Measurements from ENCODE around the gene HSPBP1. TPM values are rescaled to one million over a fixed set of nuclear protein-coding genes. Genes with fewer than 3 reads are reported as not detected.

Gene HSPBP1
- total and polyA plus RNA-seq, 2 of the 13 experiments (the other 11 are each of a cell fraction or from before 2014, with no cell fraction given), result 22.3 to 33.7 TPM

DNA sequence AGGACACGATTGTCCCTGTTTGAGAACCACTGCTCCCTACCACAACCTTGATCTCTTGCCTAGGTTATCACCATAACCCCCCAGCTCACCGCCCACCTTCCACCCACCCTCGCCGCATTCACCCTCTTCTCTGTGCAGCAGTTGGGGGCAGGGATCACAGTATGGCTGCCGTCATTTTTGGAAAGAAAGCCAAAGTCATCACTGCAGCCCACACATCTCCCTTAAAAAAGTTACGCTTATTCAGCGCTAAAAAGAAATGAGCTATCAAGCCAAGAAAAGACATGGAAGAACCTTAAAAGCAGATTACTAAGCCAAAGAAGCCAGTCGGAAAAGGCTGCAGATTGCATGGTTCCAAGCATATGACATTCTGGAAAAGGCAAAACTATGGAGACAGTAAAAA, 10.6 kb downstream of the HSPBP1 start:
- ATAC-seq (no peak), FAIRE-seq (no peak), DNase-seq (ENCODE audit: low spot score) (no peak)
- H3K9ac ChIP-seq (ENCODE audit: insufficient read depth, low read depth, low read length), result no peak overlapping the region
- WGBS (ENCODE audit: low lambda C conversion rate), result 95% methylated on average over 8 of the region's 8 CpGs
- H4K20me1 ChIP-seq (ENCODE audit: insufficient read depth, low read length), result no peaks in the 10 kb centered on the region
- no peak overlapping the region for H3K27ac ChIP-seq (ENCODE audit: extremely low read length, insufficient read depth, low read length)
- H3K4me2 ChIP-seq (ENCODE audit: low read depth, low read length), result no peak overlapping the region
- ChIA-PET CTCF (ENCODE audit: low intra/inter-chr PET ratio, low total read pairs) (no interaction called here), POLR2A (no interaction called here)
- H2AFZ ChIP-seq (ENCODE audit: low read length), result no peak overlapping the region
- no peak overlapping the region for H3K4me3 ChIP-seq (replicated peaks in 1 of 3; ENCODE audit: insufficient read depth in 1 of 3, low read depth in 2 of 3, low read length in 3 of 3)
- TF ChIP-seq ZNF564 (CRISPR knock-in tag; IDR thresholded peaks at IDR 0.05) (no peak), DDIT3 (CRISPR knock-in tag; IDR thresholded peaks at IDR 0.05) (no peak), ZNF704 (CRISPR knock-in tag; IDR thresholded peaks at IDR 0.05; ENCODE audit: borderline replicate concordance) (no peak), MAFK (conservative IDR thresholded peaks at IDR 0.05 in 1 of 2, IDR thresholded peaks at IDR 0.05 in 1 of 2; ENCODE audit: low read length in 2 of 2) (peak in 1 of 2 experiments; percentile 13; a peak in 1 of 4 replicates)
- in situ Hi-C loops (cut with HindIII; ENCODE audit: extremely low pct_ligation_motif_present, low pct_unique_long_range_greater_than_20kb) (no loop called here), intact Hi-C loops (cut with micrococcal nuclease; ENCODE audit: unreplicated experiment) (no loop called here)
- H3K27me3 ChIP-seq (ENCODE audit: control insufficient read depth in 1 of 2, insufficient read depth in 2 of 2, low read length in 2 of 2), result no peaks in the 10 kb centered on the region; a peak in 1 of 5 replicates
- no TSS peak for BruUV-seq (replicated peaks)
- H3K79me2 ChIP-seq (ENCODE audit: insufficient read depth, low read length), result no peaks in the 10 kb centered on the region
- H3K4me1 ChIP-seq (ENCODE audit: insufficient read depth, low read length), result 0 out of 2 replicates have a peak, but pooled peaks cover 5% of the 10 kb centered on the region
- no peaks in the 10 kb centered on the region for H3K9me3 ChIP-seq (ENCODE audit: low read length)
- H3K36me3 ChIP-seq (replicated peaks in 1 of 2; ENCODE audit: control insufficient read depth in 1 of 2, insufficient read depth in 2 of 2, low read length in 2 of 2), result peaks cover 5 to 12% of the 10 kb centered on the region in 2 experiments; a peak in 3 of 5 replicates

GRCh38 chr19:55266840-55267239, 13.1 kb downstream of the HSPBP1 start:
- in situ Hi-C loops (cut with HindIII; ENCODE audit: extremely low pct_ligation_motif_present, low pct_unique_long_range_greater_than_20kb), result no loop called here
- DNase-seq (ENCODE audit: low spot score), result no peak
- no peak overlapping the region for H2AFZ ChIP-seq (ENCODE audit: low read length)
- FAIRE-seq, result no peak
- H3K27ac ChIP-seq (ENCODE audit: extremely low read length, insufficient read depth, low read length), result no peak overlapping the region
- TF ChIP-seq ZNF569 (CRISPR knock-in tag; IDR thresholded peaks at IDR 0.05; ENCODE audit: borderline replicate concordance) (no peak), ETV6 (CRISPR knock-in tag; conservative IDR thresholded peaks at IDR 0.05) (no peak), NR2F2 (IDR thresholded peaks at IDR 0.05; ENCODE audit: borderline replicate concordance, low read depth) (no peak), RFXAP (CRISPR knock-in tag; IDR thresholded peaks at IDR 0.05; ENCODE audit: borderline replicate concordance) (no peak), GFI1 (CRISPR knock-in tag; IDR thresholded peaks at IDR 0.05; ENCODE audit: borderline replicate concordance) (no peak), ZSCAN25 (CRISPR knock-in tag; IDR thresholded peaks at IDR 0.05) (no peak)
- TF ChIP-seq, protein P1, sequence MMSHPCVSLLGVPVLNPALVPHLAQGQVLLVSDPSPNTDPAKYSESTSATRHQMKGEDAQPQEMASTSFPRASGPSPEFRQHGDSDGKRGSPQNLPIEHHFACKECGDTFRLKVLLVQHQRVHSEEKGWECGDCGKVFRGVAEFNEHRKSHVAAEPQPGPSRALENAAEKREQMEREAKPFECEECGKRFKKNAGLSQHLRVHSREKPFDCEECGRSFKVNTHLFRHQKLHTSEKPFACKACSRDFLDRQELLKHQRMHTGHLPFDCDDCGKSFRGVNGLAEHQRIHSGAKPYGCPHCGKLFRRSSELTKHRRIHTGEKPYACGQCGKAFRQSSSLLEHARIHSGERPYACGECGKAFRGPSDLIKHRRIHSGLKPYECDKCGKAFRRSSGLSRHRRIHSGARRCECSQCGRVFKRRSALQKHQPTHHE (CRISPR knock-in tag; IDR thresholded peaks at IDR 0.05; ENCODE audit: borderline replicate concordance), result no peak
- ATAC-seq, result no peak
- no peaks in the 10 kb centered on the region; a peak in 1 of 5 replicates for H3K27me3 ChIP-seq (ENCODE audit: control insufficient read depth in 1 of 2, insufficient read depth in 2 of 2, low read length in 2 of 2)
- POLR2A ChIA-PET, result no interaction called here
- no peaks in the 10 kb centered on the region; a peak in 1 of 5 replicates for H3K36me3 ChIP-seq (replicated peaks in 1 of 2; ENCODE audit: control insufficient read depth in 1 of 2, insufficient read depth in 2 of 2, low read length in 2 of 2)
- no TSS peak for BruUV-seq (replicated peaks)
- WGBS (ENCODE audit: low lambda C conversion rate), result 94% methylated on average over 4 of the region's 4 CpGs
- CTCF ChIA-PET (ENCODE audit: low intra/inter-chr PET ratio, low total read pairs), result no interaction called here
- H3K4me1 ChIP-seq (ENCODE audit: insufficient read depth, low read length), result 0 out of 2 replicates have a peak, but pooled peaks cover 5% of the 10 kb centered on the region
- H3K79me2 ChIP-seq (ENCODE audit: insufficient read depth, low read length), result no peaks in the 10 kb centered on the region
- no peak overlapping the region for H3K9ac ChIP-seq (ENCODE audit: insufficient read depth, low read depth, low read length)
- H4K20me1 ChIP-seq (ENCODE audit: insufficient read depth, low read length), result no peaks in the 10 kb centered on the region
- no peak overlapping the region for H3K4me2 ChIP-seq (ENCODE audit: low read depth, low read length)
- H3K4me3 ChIP-seq (replicated peaks in 1 of 3; ENCODE audit: insufficient read depth in 1 of 3, low read depth in 2 of 3, low read length in 3 of 3), result no peak overlapping the region
- H3K9me3 ChIP-seq (ENCODE audit: low read length), result no peaks in the 10 kb centered on the region
- intact Hi-C loops (cut with micrococcal nuclease; ENCODE audit: unreplicated experiment), result no loop called here

Data from HepG2 (cell line).